ENCODE results near the gene EEFSEC.

Gene EEFSEC

GRCh38 chr3:128307781-128308469 lies 154.6 kb downstream of the EEFSEC start:
- TF ChIP-seq CTCF (conservative IDR thresholded peaks at IDR 0.05) (no peak), ZFX (IDR thresholded peaks at IDR 0.05) (no peak)
- H3K27ac ChIP-seq: no peak overlapping the region; the same call in 1 of the 2 replicates

- TF ChIP-seq CTCF (conservative IDR thresholded peaks at IDR 0.05) (no peak), ZFX (IDR thresholded peaks at IDR 0.05) (no peak)
- H3K27ac ChIP-seq: no peak overlapping the region
These were observed 155.7 kb downstream of the EEFSEC start for GRCh38 chr3:128309026-128309425.

GRCh38 chr3:128310286-128311058 lies 157.2 kb downstream of the EEFSEC start:
- TF ChIP-seq ZFX (IDR thresholded peaks at IDR 0.05) (no peak), CTCF (conservative IDR thresholded peaks at IDR 0.05) (no peak)
- H3K27ac ChIP-seq: no peak overlapping the region

GRCh38 chr3:128311441-128311844 lies 158.2 kb downstream of the EEFSEC start:
- H3K27ac ChIP-seq: no peak overlapping the region
- TF ChIP-seq ZFX (IDR thresholded peaks at IDR 0.05) (no peak), CTCF (conservative IDR thresholded peaks at IDR 0.05) (no peak)

GRCh38 chr3:128312271-128312670 lies 159.0 kb downstream of the EEFSEC start:
- TF ChIP-seq CTCF (conservative IDR thresholded peaks at IDR 0.05) (no peak), ZFX (IDR thresholded peaks at IDR 0.05) (no peak)
- H3K27ac ChIP-seq: no peak overlapping the region

GRCh38 chr3:128313071-128313725 lies 159.9 kb downstream of the EEFSEC start:
- TF ChIP-seq CTCF (conservative IDR thresholded peaks at IDR 0.05) (no peak), ZFX (IDR thresholded peaks at IDR 0.05) (no peak)
- no peak overlapping the region for H3K27ac ChIP-seq

- no peak overlapping the region for H3K27ac ChIP-seq
- no peak for TF ChIP-seq ZFX (IDR thresholded peaks at IDR 0.05)
- no peak for TF ChIP-seq CTCF (conservative IDR thresholded peaks at IDR 0.05)
These were observed 160.7 kb downstream of the EEFSEC start for GRCh38 chr3:128313935-128314334.
